ENCODE results near the gene RAD23A. TPM values are rescaled to one million over a fixed set of nuclear protein-coding genes. Genes with fewer than 3 reads are reported as not detected.
A peak's percentile ranks its signal among the peaks of the same experiment; 100 is the strongest.

The RAD23A gene
- total RNA-seq, 1 donor from 2014 or later, result 78.8 TPM

- H3K9me3 Mint-ChIP-seq (ENCODE audit: low read depth), result no peaks in the 10 kb centered on the region
- DNase-seq (ENCODE audit: low spot score, unreplicated experiment), result peak; percentile 77
- peak within 1 kb of the TSS; percentile 95 for H3K27ac Mint-ChIP-seq
- H3K27me3 Mint-ChIP-seq, result no peaks in the 10 kb centered on the region
- no peak for TF ChIP-seq CTCF (IDR thresholded peaks at IDR 0.05; ENCODE audit: unreplicated experiment)
- H3K4me3 Mint-ChIP-seq (ENCODE audit: low read depth), result peak within 1 kb of the TSS; percentile 93
- H3K4me1 Mint-ChIP-seq (ENCODE audit: low read depth), result peaks cover 19% of the 10 kb centered on the region
- peaks cover 4% of the 10 kb centered on the region for H3K36me3 Mint-ChIP-seq (ENCODE audit: insufficient read depth)
Observed at GRCh38 chr19:12933287-12934072, 12.2 kb upstream of the RAD23A start, which contains the start of gene FARSA. TSS of gene FARSA (minus strand) at chr19:12933711. CDS start at chr19:12933696, 15 bp downstream.

- DNase-seq (ENCODE audit: low spot score, unreplicated experiment), result no peak
- Mint-ChIP-seq H3K9me3 (ENCODE audit: low read depth) (no peaks in the 10 kb centered on the region), H3K4me1 (ENCODE audit: low read depth) (peaks cover 27% of the 10 kb centered on the region), H3K4me3 (ENCODE audit: low read depth) (peak overlapping the region; percentile 19), H3K27ac (no peak overlapping the region), H3K36me3 (ENCODE audit: insufficient read depth) (peaks cover 10% of the 10 kb centered on the region), H3K27me3 (no peaks in the 10 kb centered on the region)
- TF ChIP-seq CTCF (IDR thresholded peaks at IDR 0.05; ENCODE audit: unreplicated experiment), result no peak
Observed at GRCh38 chr19:12935071-12935470, 10.6 kb upstream of the RAD23A start.

DNA sequence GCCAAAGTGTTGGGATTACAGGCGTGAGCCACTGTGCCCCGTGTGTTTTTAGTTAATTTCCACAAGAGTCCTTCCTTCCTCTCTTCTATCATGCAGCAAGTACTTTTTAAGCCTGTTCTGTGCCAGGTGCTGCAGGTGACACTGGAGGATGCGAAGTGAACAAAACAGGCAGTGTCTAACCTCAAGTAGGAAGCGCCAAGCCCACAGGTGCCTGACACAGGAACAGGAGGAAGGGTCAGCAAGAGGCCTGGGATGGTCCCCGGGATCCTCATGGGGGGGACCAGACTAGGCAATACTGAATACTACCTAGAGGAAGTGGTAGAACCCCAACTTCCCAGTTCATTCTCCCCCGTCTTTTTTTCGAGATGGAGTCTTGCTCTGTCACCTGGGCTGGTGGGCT, 9.1 kb upstream of the RAD23A start:
- no peak for TF ChIP-seq CTCF (IDR thresholded peaks at IDR 0.05; ENCODE audit: unreplicated experiment)
- Mint-ChIP-seq H3K4me3 (ENCODE audit: low read depth) (no peak overlapping the region), H3K27ac (no peak overlapping the region), H3K36me3 (ENCODE audit: insufficient read depth) (peaks cover 17% of the 10 kb centered on the region), H3K27me3 (no peaks in the 10 kb centered on the region), H3K9me3 (ENCODE audit: low read depth) (no peaks in the 10 kb centered on the region), H3K4me1 (ENCODE audit: low read depth) (peaks cover 32% of the 10 kb centered on the region)
- no peak for DNase-seq (ENCODE audit: low spot score, unreplicated experiment)

DNA sequence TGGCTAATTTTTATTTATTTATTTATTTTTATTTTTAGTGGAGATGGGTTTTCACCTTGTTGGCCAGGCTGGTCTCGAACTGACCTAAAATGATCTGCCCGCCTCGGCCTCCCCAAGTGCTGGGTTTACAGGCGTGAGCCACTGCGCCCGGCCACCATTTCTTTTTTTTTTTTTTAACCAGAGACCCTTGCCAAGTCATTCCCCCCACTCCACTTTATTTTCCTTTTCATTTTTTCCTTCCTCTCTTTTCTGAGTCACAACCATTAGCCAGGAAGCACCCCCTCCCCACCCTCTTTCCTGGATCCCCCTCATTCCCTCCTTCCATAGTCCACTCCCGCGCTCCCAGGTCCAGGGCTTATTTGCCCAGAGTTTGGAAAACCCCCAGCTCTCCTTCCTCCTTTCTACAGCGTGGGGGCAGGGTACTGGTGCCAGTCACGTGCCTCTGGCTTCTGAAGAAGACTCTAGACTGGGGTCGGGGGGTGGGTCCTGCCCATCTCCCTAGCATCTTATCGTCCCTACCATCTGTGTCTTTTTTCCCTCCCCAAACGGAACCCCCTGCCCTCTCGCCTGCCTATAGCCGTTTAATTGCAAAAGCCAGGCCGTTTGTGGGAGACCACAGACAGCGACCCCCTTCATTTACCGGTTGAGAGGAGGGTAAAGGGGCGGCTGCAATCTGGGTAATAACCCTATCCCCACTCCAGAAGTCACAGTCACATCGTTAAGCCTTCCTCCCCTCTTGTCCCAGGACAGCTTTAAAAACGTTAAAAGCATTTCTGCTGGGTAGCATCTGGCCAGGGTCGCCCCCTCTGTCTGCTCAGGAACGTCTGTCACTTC, 8.4 kb upstream of the RAD23A start:
- Mint-ChIP-seq H3K27ac (peak overlapping the region; percentile 97), H3K4me3 (ENCODE audit: low read depth) (peak overlapping the region; percentile 97), H3K9me3 (ENCODE audit: low read depth) (no peaks in the 10 kb centered on the region), H3K36me3 (ENCODE audit: insufficient read depth) (peaks cover 20% of the 10 kb centered on the region), H3K27me3 (no peaks in the 10 kb centered on the region), H3K4me1 (ENCODE audit: low read depth) (peaks cover 31% of the 10 kb centered on the region)
- no peak for TF ChIP-seq CTCF (IDR thresholded peaks at IDR 0.05; ENCODE audit: unreplicated experiment)
- no peak for DNase-seq (ENCODE audit: low spot score, unreplicated experiment)

Data from progenitor cell of endocrine pancreas (in vitro differentiated cells).